Stimulated activated CD8-positive, alpha-beta memory T cell treated with anti-CD3 and anti-CD28 coated beads, Interleukin-4, amount 100 ng/mL, for 1 hour (primary cell): ENCODE results near the gene POLR2J3.
"Not testable (repeated sequence)": the region's sequence is repeated elsewhere in the genome, so short reads cannot be mapped to it uniquely, and the experiment has no call there.

Experiments used
- DNase-seq, 2 donors: peaks; one replicate each; pipeline ENCODE4 v3.0.0-alpha.2; 2020; ENCODE audit warnings: low read depth in 2 of 2, low spot score in 1 of 2

The POLR2J3 gene

GRCh38 chr7:102589857-102590256, 17.5 kb upstream of the POLR2J3 start:
- not testable (repeated sequence) for DNase-seq

GRCh38 chr7:102583495-102583894, 11.1 kb upstream of the POLR2J3 start:
- not testable (repeated sequence) for DNase-seq

- not testable (repeated sequence) for DNase-seq
Measured at GRCh38 chr7:102581722-102582121, 9.3 kb upstream of the POLR2J3 start.

- DNase-seq, result not testable (repeated sequence)
Measured at GRCh38 chr7:102578486-102578885, 6.1 kb upstream of the POLR2J3 start.

GRCh38 chr7:102577315-102578240, 5.2 kb upstream of the POLR2J3 start:
- not testable (repeated sequence) for DNase-seq

- not testable (repeated sequence) for DNase-seq
Measured at GRCh38 chr7:102576363-102576762, 4.0 kb upstream of the POLR2J3 start.

- not testable (repeated sequence) for DNase-seq
Measured at GRCh38 chr7:102574607-102575006, 2.2 kb upstream of the POLR2J3 start.

- DNase-seq, result not testable (repeated sequence)
Measured at GRCh38 chr7:102568620-102569019, 3.8 kb downstream of the POLR2J3 start.

GRCh38 chr7:102550808-102551422, 21.5 kb downstream of the POLR2J3 start, which contains the start of gene SPDYE2:
TSS of gene SPDYE2 (plus strand) at chr7:102551226. CDS start at chr7:102553256, 2,030 bp downstream.
- not testable (repeated sequence) for DNase-seq

- not testable (repeated sequence) for DNase-seq
Measured at GRCh38 chr7:102546353-102546752, 26.0 kb downstream of the POLR2J3 start.

- not testable (repeated sequence) for DNase-seq
Measured at GRCh38 chr7:102545288-102545687, 27.1 kb downstream of the POLR2J3 start.

GRCh38 chr7:102544372-102544771, 28.0 kb downstream of the POLR2J3 start:
- DNase-seq, result not testable (repeated sequence)

GRCh38 chr7:102543596-102543995, 28.8 kb downstream of the POLR2J3 start, which contains the start of gene UPK3BL2:
TSS of gene UPK3BL2 (minus strand) at chr7:102543696. CDS start at chr7:102543636, 60 bp downstream.
- not testable (repeated sequence) for DNase-seq

GRCh38 chr7:102542771-102543170, 29.6 kb downstream of the POLR2J3 start:
- not testable (repeated sequence) for DNase-seq

- not testable (repeated sequence) for DNase-seq
Measured at GRCh38 chr7:102542083-102542482, 30.3 kb downstream of the POLR2J3 start.

- DNase-seq, result not testable (repeated sequence)
Measured at GRCh38 chr7:102540604-102541003, 31.8 kb downstream of the POLR2J3 start.

GRCh38 chr7:102535062-102535615, 37.2 kb downstream of the POLR2J3 start:
- not testable (repeated sequence) for DNase-seq

- DNase-seq, result not testable (repeated sequence)
Measured at GRCh38 chr7:102532127-102532526, 40.3 kb downstream of the POLR2J3 start.

- not testable (repeated sequence) for DNase-seq
Measured at GRCh38 chr7:102531583-102531982, 40.8 kb downstream of the POLR2J3 start.

- DNase-seq, result not testable (repeated sequence)
Measured at GRCh38 chr7:102527822-102528793, 44.3 kb downstream of the POLR2J3 start.
